HepG2 (cell line): ENCODE results near the gene SLC2A4. TPM values are rescaled to one million over a fixed set of nuclear protein-coding genes. Genes with fewer than 3 reads are reported as not detected.
A peak's percentile ranks its signal among the peaks of the same experiment; 100 is the strongest.

Experiments
- ADNP ChIP-seq: sonication (generic); formaldehyde crosslinking; IDR thresholded peaks from 2 replicates; pipeline ENCODE4 v1.4.0; 2020; ENCODE audit warnings: missing genetic modification reagents
- BCLAF1 ChIP-seq: fragments of 450-650 bp; IDR thresholded peaks from 2 replicates; pipeline ENCODE4 v1.6.1; 2017; ENCODE audit warnings: mild to moderate bottlenecking
- CENPT ChIP-seq: sonication (generic); formaldehyde crosslinking; IDR thresholded peaks from 2 replicates; pipeline ENCODE4 v1.8.0; 2022; ENCODE audit warnings: low read depth, mild to moderate bottlenecking, moderate library complexity, missing genetic modification reagents
- EHMT2 ChIP-seq: fragments of 200-600 bp; sonication (generic); IDR thresholded peaks from 2 replicates; pipeline ENCODE4 v1.7.0; 2017; ENCODE audit warnings: antibody characterized with exemption, low read depth, low read length, borderline replicate concordance
- GFI1 ChIP-seq: sonication (generic); formaldehyde crosslinking; IDR thresholded peaks from 2 replicates; pipeline ENCODE4 v1.5.0; 2020; ENCODE audit warnings: missing genetic modification reagents, mild to moderate bottlenecking, borderline replicate concordance
- HDAC2 ChIP-seq: sonication (generic); formaldehyde crosslinking; IDR thresholded peaks from 2 replicates; pipeline ENCODE4 v1.4.0; 2020; ENCODE audit warnings: missing genetic modification reagents
- MTF1 ChIP-seq: sonication (generic); formaldehyde crosslinking; IDR thresholded peaks from 2 replicates; pipeline ENCODE4 v1.5.0; 2020; ENCODE audit warnings: missing genetic modification reagents
- MZF1 ChIP-seq: sonication (generic); formaldehyde crosslinking; IDR thresholded peaks from 2 replicates; pipeline ENCODE4 v1.8.1; 2023; ENCODE audit warnings: mild to moderate bottlenecking, missing genetic modification reagents, borderline replicate concordance
- RAD21 ChIP-seq: fragments of 450-650 bp; formaldehyde crosslinking; IDR thresholded peaks from 2 replicates; pipeline ENCODE4 v1.5.0; 2020; ENCODE audit warnings: mild to moderate bottlenecking
- SALL2 ChIP-seq: sonication (generic); formaldehyde crosslinking; IDR thresholded peaks from 2 replicates; pipeline ENCODE4 v1.8.1; 2023; ENCODE audit warnings: mild to moderate bottlenecking, missing genetic modification reagents, inconsistent platforms
- TEF ChIP-seq: sonication (generic); formaldehyde crosslinking; IDR thresholded peaks from 2 replicates; pipeline ENCODE4 v1.5.0; 2020; ENCODE audit warnings: missing genetic modification reagents
- ZBTB21 ChIP-seq: sonication (generic); formaldehyde crosslinking; IDR thresholded peaks from 2 replicates; pipeline ENCODE4 v1.4.0; 2020; ENCODE audit warnings: missing genetic modification reagents
- ZBTB8A ChIP-seq: sonication (generic); formaldehyde crosslinking; IDR thresholded peaks from 2 replicates; pipeline ENCODE4 v1.4.0; 2020; ENCODE audit warnings: mild to moderate bottlenecking, low read depth, missing genetic modification reagents, borderline replicate concordance
- ZFP36L1 ChIP-seq: sonication (generic); formaldehyde crosslinking; IDR thresholded peaks from 2 replicates; pipeline ENCODE4 v1.8.0; 2022; ENCODE audit warnings: mild to moderate bottlenecking, missing genetic modification reagents, moderate library complexity
- ZNF160 ChIP-seq: sonication (generic); formaldehyde crosslinking; IDR thresholded peaks from 2 replicates; pipeline ENCODE4 v1.8.0; 2022; ENCODE audit warnings: mild to moderate bottlenecking, inconsistent platforms, missing genetic modification reagents
- ZNF230 ChIP-seq: sonication (generic); formaldehyde crosslinking; IDR thresholded peaks from 2 replicates; pipeline ENCODE4 v1.4.0; 2020; ENCODE audit warnings: mild to moderate bottlenecking, missing genetic modification reagents
- ZNF44 ChIP-seq: sonication (generic); formaldehyde crosslinking; IDR thresholded peaks from 2 replicates; pipeline ENCODE4 v1.5.1; 2020; ENCODE audit warnings: mild to moderate bottlenecking, missing genetic modification reagents
- polyA plus RNA-seq, 8 experiments: library from polyadenylated mRNA; depleted of rRNA in 3 of 8; stranded (reverse) in 7 of 8; unstranded in 1 of 8; fragments of >200 nt; fragmentation: Illumina TruSeq in 4 of 8; extraction: Trizol in 4 of 8; gene quantifications; 2 replicates each; pipeline versions ENCODE4 v1.2.1 to v1.2.3, GENCODE V29; 2011 to 2016; ENCODE audit warnings: low read depth in 4 of 8, missing spikeins in 1 of 8, mixed read lengths in 1 of 8; ENCODE audit not compliant: insufficient read depth in 1 of 8
- total RNA-seq, 5 experiments: library from RNA; depleted of rRNA; stranded (reverse); fragments of >200 nt; fragmentation: Illumina TruSeq; extraction: Trizol; gene quantifications; 2 replicates each; pipeline ENCODE4 v1.2.3, GENCODE V29; 2016; ENCODE audit warnings: low read depth in 1 of 5
- TF ChIP-seq, protein P1 (sequence below): sonication (generic); formaldehyde crosslinking; IDR thresholded peaks from 2 replicates; pipeline ENCODE4 v1.4.0; 2020; ENCODE audit warnings: mild to moderate bottlenecking, missing genetic modification reagents
- TF ChIP-seq, protein P2 (sequence below): sonication (generic); formaldehyde crosslinking; conservative IDR thresholded peaks from 2 replicates; pipeline ENCODE4 v1.5.0; 2020; ENCODE audit warnings: missing genetic modification reagents

Gene SLC2A4
- total and polyA plus RNA-seq, 2 of the 13 experiments (the other 11 are each of a cell fraction or from before 2014, with no cell fraction given): 4.9 to 5.8 TPM

DNA sequence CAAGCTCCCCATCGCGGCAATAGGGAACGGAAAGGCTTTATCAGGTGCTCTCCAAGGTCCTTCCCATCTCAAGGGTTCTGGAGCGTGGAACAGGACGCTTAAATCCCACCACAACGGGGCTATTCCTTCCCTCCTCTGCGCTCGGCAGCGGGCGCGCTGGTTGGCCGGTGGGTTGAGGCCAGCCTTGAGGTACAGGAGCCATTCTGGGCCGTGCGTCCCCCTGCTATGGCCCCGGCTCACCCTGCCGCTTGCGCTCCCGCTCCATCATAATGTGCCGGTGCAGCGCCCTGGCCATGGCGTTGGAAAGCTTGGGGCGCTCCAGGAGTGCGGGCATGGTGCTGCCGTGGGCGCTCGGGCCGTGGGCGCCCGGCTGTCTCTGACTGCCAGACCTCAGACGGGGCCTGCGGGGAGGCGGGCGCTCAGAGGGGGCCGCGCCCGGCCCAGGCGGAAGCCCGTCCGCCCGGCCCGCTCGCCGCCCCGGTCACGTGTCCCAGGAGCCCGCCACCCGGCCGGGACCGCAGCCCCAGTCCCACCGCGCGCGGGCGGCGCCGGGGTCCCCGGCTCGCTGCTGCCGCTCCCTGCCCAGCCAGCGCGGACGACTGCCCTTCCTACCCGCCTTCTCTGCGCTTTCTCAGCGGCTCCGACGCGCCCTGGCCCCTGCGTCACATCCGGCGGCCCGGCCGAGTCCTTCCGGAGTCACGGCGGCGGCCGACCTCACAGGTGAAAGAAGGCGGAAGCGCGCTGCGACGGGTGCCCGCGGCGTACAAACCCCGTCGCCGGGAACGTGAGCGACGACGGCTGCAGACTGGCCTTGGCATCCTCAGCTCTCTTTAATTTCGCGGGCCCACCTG, 33.4 kb downstream of the SLC2A4 start, which contains the start of gene GPS2 (continued):
- TF ChIP-seq ZBTB21 (CRISPR knock-in tag) (peak; percentile 33; the same call in 1 of the 2 replicates), ZBTB8A (CRISPR knock-in tag) (no peak), ZNF160 (CRISPR knock-in tag) (no peak), BCLAF1 (no peak), TEF (peak; percentile 43; the same call in 1 of the 2 replicates), MZF1 (no peak), MTF1 (CRISPR knock-in tag) (no peak), CENPT (CRISPR knock-in tag) (no peak; the same call in 1 of the 2 replicates), ADNP (CRISPR knock-in tag) (no peak), ZNF44 (CRISPR knock-in tag) (no peak; the same call in 1 of the 2 replicates), GFI1 (CRISPR knock-in tag) (no peak), SALL2 (CRISPR knock-in tag) (0 out of 2 replicates have a peak, but pooled peaks have one; percentile 51), ZNF230 (CRISPR knock-in tag) (no peak), EHMT2 (no peak), RAD21 (CRISPR knock-in tag) (peak; percentile 35; the same call in 1 of the 2 replicates), HDAC2 (CRISPR knock-in tag) (peak; percentile 75; the same call in 1 of the 2 replicates), ZFP36L1 (CRISPR knock-in tag) (no peak; the same call in 1 of the 2 replicates)
- TF ChIP-seq, protein P1, sequence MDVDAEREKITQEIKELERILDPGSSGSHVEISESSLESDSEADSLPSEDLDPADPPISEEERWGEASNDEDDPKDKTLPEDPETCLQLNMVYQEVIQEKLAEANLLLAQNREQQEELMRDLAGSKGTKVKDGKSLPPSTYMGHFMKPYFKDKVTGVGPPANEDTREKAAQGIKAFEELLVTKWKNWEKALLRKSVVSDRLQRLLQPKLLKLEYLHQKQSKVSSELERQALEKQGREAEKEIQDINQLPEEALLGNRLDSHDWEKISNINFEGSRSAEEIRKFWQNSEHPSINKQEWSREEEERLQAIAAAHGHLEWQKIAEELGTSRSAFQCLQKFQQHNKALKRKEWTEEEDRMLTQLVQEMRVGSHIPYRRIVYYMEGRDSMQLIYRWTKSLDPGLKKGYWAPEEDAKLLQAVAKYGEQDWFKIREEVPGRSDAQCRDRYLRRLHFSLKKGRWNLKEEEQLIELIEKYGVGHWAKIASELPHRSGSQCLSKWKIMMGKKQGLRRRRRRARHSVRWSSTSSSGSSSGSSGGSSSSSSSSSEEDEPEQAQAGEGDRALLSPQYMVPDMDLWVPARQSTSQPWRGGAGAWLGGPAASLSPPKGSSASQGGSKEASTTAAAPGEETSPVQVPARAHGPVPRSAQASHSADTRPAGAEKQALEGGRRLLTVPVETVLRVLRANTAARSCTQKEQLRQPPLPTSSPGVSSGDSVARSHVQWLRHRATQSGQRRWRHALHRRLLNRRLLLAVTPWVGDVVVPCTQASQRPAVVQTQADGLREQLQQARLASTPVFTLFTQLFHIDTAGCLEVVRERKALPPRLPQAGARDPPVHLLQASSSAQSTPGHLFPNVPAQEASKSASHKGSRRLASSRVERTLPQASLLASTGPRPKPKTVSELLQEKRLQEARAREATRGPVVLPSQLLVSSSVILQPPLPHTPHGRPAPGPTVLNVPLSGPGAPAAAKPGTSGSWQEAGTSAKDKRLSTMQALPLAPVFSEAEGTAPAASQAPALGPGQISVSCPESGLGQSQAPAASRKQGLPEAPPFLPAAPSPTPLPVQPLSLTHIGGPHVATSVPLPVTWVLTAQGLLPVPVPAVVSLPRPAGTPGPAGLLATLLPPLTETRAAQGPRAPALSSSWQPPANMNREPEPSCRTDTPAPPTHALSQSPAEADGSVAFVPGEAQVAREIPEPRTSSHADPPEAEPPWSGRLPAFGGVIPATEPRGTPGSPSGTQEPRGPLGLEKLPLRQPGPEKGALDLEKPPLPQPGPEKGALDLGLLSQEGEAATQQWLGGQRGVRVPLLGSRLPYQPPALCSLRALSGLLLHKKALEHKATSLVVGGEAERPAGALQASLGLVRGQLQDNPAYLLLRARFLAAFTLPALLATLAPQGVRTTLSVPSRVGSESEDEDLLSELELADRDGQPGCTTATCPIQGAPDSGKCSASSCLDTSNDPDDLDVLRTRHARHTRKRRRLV: 0 out of 2 replicates have a peak, but pooled peaks have one; percentile 29
- TF ChIP-seq, protein P2, sequence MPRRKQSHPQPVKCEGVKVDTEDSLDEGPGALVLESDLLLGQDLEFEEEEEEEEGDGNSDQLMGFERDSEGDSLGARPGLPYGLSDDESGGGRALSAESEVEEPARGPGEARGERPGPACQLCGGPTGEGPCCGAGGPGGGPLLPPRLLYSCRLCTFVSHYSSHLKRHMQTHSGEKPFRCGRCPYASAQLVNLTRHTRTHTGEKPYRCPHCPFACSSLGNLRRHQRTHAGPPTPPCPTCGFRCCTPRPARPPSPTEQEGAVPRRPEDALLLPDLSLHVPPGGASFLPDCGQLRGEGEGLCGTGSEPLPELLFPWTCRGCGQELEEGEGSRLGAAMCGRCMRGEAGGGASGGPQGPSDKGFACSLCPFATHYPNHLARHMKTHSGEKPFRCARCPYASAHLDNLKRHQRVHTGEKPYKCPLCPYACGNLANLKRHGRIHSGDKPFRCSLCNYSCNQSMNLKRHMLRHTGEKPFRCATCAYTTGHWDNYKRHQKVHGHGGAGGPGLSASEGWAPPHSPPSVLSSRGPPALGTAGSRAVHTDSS (CRISPR knock-in tag): no peak
